ENCODE measurements around the gene LRP2BP. TPM values are rescaled to one million over a fixed set of nuclear protein-coding genes. Genes with fewer than 3 reads are reported as not detected.
A peak's percentile ranks its signal among the peaks of the same experiment; 100 is the strongest.
"Not testable (repeated sequence)": the region's sequence is repeated elsewhere in the genome, so short reads cannot be mapped to it uniquely, and the experiment has no call there.

LRP2BP gene
- total RNA-seq, 1 donor from 2014 or later = 1.9 TPM

- DNase-seq = no peak
Observed at GRCh38 chr4:185361872-185362271, 33.9 kb downstream of the LRP2BP start.

DNA sequence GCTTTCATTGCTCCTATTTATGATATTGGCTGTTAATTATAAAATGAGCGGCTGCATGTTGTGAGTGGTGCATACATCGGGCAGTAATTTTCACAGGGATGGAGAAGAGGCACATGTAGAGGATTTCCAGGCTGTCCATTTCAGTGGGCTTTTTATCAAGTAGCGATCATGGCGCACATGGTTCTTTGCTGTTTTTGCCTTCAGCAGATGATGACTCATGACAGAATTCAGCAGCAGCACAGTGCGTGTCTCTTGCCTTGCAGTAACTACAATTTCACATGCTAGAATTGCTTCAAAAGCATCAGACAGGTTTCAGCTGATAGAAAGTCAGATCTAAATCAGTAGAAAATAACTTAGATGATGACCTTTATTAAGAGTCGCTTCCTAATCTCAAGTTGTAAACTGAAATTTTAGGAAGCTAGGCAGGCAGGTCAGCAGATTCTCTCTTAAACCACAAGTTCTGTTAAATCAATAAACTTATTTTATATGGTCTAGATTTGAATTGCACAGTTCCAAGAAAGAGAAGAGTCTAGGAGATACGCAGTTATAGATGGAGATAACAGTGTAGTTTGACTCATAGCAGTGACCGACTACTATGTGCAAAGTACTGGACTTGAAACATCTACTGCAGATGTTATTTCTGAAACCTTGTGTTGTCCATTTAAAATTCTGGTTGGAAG, 35.8 kb downstream of the LRP2BP start:
- DNase-seq = no peak

DNA sequence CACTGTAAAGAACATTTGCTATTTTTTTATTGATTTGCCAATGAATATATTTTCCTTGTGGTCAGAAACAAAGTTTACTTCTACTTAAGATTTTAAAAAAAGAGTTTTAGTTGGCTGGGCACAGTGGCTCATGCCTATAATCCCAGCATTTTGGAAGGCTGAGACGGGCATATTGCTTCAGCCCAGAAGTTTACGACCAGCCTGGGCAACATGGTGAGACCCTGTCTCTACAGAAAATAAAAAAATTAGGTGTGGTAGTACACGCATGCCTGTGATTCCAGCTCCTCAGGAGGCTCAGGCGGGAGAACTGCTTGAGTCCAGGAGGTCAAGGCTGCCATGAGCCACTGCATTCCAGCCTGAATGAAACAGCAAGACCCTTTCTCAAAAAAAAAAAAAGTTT, 36.8 kb downstream of the LRP2BP start:
- DNase-seq = no peak

- DNase-seq = no peak
Observed at GRCh38 chr4:185358514-185358913, 37.2 kb downstream of the LRP2BP start.

DNA sequence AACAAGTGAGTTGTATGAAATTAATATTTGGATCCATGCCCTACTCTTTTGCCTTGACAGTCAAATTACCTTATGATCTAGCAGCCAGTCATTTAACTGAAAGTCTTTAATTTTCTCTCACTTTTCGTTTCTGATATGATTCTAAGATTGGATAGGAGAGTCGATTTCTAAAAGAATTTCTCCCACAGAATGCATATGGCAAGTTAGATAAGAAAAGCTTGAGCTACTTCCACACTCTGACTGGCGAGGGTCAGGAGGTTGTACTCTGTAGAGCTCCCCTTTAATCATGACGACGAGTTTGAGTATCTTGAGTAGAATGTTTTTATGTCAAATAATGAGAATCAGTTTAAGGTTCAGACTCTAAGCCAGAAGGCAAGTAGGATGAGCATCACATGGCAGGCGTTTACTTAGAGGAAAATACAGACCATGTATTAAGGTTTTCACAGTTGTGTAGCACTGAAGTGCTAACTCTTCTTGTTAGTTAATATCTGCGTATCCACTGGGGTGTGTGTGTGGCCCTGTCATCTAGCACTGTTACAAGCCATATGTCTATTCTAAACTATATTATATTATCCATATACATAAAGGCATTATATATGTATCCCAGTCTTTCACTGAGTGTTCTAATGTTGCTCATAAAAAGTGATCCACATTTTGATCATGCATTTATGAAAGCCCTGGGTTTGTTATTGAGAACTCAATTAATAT, 37.8 kb downstream of the LRP2BP start:
- no peak for DNase-seq

GRCh38 chr4:185357211-185357610, 38.5 kb downstream of the LRP2BP start:
- DNase-seq = peak; percentile 80

DNA sequence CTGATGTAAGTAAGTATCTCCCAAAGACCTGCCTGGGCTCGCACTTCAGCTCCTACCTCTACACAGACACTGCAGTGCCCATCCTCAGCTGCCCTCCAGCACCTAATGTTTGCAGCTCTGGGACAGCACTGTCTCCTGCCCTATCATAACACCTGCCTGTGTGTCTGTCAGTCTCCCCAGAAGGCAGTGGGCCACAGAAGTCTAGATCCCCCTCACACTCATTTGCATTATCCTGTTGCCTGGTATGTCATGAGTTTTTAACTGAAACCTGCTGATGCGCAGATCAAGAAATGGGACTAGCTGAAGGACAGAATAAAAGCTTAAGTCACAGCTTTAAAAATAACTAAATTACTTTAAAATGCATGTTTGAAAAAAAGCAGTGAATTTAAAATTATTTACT, 43.0 kb downstream of the LRP2BP start:
- no peak for DNase-seq

- no peak for DNase-seq
Observed at GRCh38 chr4:185352202-185352601, 43.5 kb downstream of the LRP2BP start.

- DNase-seq = no peak
Observed at GRCh38 chr4:185351691-185352090, 44.0 kb downstream of the LRP2BP start.

DNA sequence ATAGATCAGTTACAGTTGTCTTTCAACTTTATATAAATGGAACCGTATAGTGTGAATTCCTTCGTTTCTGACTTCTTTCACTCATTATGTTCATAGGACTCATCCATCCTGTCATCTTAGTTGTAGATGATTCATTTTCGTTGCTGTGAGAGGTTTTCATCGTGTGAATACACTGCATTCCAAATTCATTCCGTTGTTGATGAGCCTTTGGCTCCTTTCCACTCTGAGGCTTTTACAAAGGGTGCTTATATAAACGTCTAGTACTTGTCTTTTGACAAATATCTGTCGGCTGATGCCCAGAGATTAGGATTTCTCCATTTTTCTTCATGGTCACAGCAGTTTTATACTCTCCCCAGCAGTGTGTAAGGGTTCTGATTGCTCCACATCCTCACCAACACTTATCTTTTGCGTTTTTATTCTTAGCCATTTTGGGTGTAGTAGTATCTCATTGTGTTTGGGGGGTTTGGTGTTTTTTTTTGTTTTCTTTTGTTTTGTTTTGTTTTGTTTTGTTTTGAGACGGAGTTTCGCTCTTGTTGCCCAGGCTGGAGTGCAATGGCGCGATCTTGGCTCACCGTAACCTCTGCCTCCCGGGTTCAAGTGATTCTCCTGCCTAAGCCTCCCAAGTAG, 48.6 kb downstream of the LRP2BP start:
- no peak for DNase-seq

DNA sequence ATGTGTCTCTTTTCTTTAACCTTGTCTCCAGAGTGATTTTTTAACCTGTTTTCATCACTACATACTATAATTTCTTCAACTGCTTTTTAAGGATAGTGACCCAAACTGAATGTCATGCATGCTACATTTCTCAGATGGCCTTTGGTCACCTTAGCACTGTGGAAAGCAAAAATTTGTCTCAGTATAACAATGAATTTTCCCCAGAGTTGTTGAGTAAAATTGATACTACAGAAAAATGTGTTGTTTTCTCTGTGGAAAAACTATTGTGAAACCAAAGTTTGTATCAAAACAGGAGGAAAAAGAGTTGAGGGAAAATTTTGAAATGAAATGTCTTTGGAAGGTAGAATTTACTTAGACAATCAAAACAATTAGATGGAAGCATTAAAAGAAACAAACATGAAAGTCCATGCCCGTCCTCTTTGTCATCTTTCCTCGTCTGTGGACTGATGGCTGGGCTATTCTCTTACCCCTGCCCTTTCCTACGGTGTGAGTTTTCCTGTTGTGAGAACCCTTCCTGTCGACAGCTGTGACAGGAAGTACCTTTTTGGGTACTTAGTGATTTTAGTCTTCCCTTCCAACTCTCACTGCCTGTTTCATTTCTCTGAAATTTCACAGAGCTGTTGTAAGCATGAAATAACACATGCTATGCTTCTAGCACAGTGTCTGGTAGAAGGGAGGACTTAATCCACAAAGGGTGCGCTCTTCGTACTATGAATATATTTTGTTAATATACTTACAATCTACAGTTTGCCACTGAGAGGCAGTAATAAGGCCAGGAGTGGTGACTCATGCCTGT, 50.8 kb downstream of the LRP2BP start:
- DNase-seq = no peak

DNA sequence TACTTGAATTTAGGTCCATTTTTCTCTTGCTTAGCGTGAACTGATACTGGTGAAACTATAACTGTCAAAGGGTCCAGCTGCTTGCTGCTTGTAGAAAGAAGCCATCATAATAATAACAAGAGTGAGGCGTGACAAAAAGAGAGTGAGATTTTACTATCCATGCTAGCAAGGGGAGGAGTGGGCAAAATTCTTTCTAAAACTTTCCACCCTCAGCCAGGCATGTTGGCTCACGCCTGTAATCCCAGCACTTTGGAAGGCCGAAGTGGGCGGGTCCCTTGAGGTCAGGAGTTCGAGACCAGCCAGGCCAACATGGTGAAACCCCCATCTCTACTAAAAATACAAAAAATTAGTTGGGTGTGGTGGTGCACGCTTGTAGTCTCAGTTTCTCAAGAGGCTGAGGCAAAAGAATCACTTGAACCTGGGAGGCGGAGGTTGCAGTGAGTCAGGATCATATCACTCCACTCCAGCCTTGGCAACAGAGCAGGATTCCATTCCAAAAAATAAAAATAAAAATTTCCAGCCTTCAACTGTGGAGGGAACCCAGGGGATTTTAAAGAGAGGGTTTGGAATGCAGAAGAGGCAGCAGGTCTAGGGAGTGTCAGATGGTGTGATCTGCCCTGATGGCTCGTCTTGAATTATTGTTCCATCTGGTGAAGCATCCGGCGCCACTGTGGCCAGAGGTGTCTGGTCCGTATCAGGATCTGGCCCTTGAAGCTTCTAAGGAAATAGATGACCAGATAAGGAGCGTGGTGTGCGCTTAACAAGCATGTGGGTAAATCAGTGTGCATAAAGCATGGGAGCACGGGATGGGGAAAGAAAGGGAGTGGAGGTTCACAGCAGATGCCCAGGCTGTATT, 51.8 kb downstream of the LRP2BP start:
- DNase-seq = no peak

- DNase-seq = no peak
Observed at GRCh38 chr4:185341841-185342240, 53.9 kb downstream of the LRP2BP start.

DNA sequence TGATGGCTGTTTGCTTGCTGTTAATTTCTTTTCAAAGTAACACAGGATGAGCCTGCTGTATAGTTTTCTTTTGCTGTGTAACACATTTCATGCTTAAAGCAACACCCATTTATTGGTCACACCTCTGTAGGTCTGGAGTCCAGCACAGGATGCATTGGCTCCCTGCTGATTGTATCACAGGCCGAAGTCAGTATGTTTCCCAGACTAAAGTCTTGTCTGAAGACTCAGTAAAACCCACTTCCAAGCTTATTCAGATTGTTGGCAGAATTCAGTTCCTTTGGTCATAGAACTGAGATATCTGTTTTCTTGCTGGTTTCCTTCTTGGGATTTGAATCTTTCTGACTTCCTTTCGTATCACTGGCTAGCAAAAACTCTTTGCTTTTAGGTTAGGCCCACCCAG, 54.3 kb downstream of the LRP2BP start:
- DNase-seq = no peak

DNA sequence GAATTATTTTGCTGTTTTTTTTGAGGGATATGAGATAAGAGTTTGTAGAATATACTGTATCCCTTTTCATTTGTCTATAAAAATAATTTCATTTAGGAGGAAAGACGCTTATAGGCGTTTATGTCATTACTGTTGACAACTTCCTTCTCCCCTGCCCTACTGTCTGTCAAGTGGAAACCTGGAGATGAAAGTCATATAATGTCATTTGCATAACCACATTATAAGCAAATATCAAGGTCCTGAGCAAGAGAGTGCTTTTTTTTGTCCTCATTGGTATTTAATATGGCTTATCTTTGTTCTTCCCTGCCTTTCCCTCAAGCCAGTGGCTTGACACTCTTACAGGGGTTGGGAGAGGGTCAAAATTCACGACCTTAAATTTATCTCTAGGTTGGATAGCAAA, 55.8 kb downstream of the LRP2BP start:
- no peak for DNase-seq

- no peak for DNase-seq
Observed at GRCh38 chr4:185335579-185335978, 60.1 kb downstream of the LRP2BP start.

DNA sequence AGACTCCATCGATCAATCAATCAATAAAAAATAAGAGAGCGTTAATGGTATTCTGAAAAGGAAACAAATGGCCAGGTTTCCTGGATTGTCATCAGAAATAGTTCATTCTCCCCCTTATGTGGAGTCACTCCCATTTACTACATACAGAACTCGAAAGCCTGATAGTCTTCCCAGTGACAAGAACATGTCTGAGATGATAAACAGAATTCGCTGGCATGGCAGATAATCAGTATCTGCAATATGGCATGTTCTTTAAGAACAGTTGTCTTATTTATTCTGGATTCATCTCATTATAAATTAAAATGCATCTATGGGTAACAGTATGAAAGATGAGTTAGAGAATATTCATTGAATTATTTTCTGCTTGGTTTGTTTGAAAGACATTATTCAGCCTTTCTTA, 61.4 kb downstream of the LRP2BP start:
- DNase-seq = no peak

DNA sequence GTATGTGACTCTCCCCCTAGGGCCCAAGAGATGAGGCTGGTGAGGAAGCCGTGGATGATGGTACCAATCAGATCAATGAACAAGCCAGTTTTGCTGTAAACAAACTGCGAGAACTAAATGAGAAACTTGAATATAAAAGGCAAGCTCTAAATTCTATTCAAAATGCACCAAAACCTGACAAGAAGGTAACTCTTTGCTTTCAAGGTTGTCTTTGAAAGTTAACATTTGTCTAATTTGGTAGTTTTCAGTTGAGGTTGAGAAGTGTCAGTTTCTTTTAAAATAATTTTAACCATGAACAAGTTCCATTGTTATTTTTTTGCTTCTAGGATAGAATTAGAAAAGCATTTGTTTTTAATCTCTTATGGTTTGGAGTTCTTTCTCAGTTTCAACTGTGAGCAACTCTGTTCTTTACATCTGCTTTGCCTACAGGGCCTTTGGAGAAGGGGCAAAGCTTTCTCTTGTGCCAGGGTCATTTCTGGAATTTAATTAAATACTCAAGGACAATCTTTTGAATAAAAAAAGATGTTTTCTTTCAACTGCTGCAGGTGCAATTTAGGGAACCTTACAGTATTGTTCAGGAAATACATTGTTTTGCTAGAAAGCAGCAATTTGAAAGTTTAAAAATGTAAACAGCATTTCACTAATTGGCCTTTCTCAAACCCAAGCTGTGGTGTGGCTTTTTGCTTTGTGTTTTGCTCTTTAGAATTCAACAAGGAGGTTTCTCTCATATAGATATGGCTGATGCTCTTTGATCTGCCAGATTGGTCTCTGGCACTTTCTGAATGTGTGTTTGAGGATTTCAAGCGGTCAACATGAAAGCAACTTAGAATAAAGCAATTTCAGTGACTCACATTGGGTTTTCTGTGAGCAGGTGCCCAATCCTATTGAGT, 62.9 kb downstream of the LRP2BP start:
- DNase-seq = no peak

- not testable (repeated sequence) for DNase-seq
Observed at GRCh38 chr4:185329879-185330510, 65.7 kb downstream of the LRP2BP start.

DNA sequence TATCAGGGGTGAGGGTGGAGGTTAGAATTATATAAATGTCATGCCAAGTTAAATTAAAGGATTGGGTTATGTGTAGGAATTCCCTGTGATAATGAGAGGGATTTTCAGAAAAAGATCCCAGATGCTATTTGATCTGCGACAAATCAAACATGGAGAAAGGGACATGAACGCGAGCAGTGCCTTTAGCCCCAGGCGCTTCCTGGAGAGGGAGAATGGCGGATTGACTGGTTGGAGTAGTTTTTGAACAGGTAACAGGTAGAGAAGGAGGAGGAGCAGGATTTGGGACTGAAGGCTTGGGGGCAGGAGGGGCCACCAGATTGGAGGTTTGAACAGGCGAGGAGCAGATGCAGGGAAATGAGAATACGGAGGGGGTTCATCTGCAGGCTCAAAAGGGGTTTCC, 67.1 kb downstream of the LRP2BP start:
- DNase-seq = no peak

Measured in skin of body (tissue), 2 donors.